Ishikawa (cell line): ENCODE measurements around the gene TFG.

ENCODE experiments used
- CEBPB ChIP-seq: IDR thresholded peaks from 2 replicates; pipeline ENCODE4 v1.6.1; 2012
- CREB1 ChIP-seq: IDR thresholded peaks from 2 replicates; pipeline ENCODE4 v1.6.1; 2012; ENCODE audit warnings: low read depth
- EGR1 ChIP-seq: IDR thresholded peaks from 2 replicates; pipeline ENCODE4 v1.6.1; 2012
- EP300 ChIP-seq: IDR thresholded peaks from 2 replicates; pipeline ENCODE4 v1.6.1; 2012; ENCODE audit warnings: borderline replicate concordance
- FOXM1 ChIP-seq: IDR thresholded peaks from 2 replicates; pipeline ENCODE4 v1.6.1; 2012; ENCODE audit warnings: low read depth, borderline replicate concordance
- NFIC ChIP-seq: IDR thresholded peaks from 2 replicates; pipeline ENCODE4 v1.6.1; 2012
- RAD21 ChIP-seq: IDR thresholded peaks from 2 replicates; pipeline ENCODE4 v1.6.1; 2012; ENCODE audit warnings: low read depth
- TAF1 ChIP-seq: IDR thresholded peaks from 2 replicates; pipeline ENCODE4 v1.6.1; 2012; ENCODE audit warnings: low read depth, mild to moderate bottlenecking
- TCF12 ChIP-seq: IDR thresholded peaks from 2 replicates; pipeline ENCODE4 v1.6.1; 2012; ENCODE audit warnings: low read depth
- TEAD4 ChIP-seq: IDR thresholded peaks from 2 replicates; pipeline ENCODE4 v1.6.1; 2012
- USF1 ChIP-seq: IDR thresholded peaks from 2 replicates; pipeline ENCODE4 v1.6.1; 2012
- YY1 ChIP-seq: IDR thresholded peaks from 2 replicates; pipeline ENCODE4 v1.6.1; 2012; ENCODE audit warnings: low read depth
- ZBTB7A ChIP-seq: IDR thresholded peaks from 2 replicates; pipeline ENCODE4 v1.6.1; 2012; ENCODE audit warnings: low read depth
- TF ChIP-seq, protein P1 (sequence below): IDR thresholded peaks from 2 replicates; pipeline ENCODE4 v1.6.1; 2012; ENCODE audit warnings: low read depth, mild to moderate bottlenecking
- TF ChIP-seq, protein P2 (sequence below): IDR thresholded peaks from 2 replicates; pipeline ENCODE4 v1.6.1; 2012

Gene TFG

GRCh38 chr3:100744671-100745070 lies 35.4 kb downstream of the TFG start:
- no peak for TF ChIP-seq TEAD4
- TF ChIP-seq EGR1: no peak
- no peak for TF ChIP-seq NFIC
- no peak for TF ChIP-seq EP300
- no peak for TF ChIP-seq CREB1
- TF ChIP-seq ZBTB7A: no peak
- TF ChIP-seq, protein P1, sequence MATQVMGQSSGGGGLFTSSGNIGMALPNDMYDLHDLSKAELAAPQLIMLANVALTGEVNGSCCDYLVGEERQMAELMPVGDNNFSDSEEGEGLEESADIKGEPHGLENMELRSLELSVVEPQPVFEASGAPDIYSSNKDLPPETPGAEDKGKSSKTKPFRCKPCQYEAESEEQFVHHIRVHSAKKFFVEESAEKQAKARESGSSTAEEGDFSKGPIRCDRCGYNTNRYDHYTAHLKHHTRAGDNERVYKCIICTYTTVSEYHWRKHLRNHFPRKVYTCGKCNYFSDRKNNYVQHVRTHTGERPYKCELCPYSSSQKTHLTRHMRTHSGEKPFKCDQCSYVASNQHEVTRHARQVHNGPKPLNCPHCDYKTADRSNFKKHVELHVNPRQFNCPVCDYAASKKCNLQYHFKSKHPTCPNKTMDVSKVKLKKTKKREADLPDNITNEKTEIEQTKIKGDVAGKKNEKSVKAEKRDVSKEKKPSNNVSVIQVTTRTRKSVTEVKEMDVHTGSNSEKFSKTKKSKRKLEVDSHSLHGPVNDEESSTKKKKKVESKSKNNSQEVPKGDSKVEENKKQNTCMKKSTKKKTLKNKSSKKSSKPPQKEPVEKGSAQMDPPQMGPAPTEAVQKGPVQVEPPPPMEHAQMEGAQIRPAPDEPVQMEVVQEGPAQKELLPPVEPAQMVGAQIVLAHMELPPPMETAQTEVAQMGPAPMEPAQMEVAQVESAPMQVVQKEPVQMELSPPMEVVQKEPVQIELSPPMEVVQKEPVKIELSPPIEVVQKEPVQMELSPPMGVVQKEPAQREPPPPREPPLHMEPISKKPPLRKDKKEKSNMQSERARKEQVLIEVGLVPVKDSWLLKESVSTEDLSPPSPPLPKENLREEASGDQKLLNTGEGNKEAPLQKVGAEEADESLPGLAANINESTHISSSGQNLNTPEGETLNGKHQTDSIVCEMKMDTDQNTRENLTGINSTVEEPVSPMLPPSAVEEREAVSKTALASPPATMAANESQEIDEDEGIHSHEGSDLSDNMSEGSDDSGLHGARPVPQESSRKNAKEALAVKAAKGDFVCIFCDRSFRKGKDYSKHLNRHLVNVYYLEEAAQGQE: no peak
- TF ChIP-seq FOXM1: no peak

DNA sequence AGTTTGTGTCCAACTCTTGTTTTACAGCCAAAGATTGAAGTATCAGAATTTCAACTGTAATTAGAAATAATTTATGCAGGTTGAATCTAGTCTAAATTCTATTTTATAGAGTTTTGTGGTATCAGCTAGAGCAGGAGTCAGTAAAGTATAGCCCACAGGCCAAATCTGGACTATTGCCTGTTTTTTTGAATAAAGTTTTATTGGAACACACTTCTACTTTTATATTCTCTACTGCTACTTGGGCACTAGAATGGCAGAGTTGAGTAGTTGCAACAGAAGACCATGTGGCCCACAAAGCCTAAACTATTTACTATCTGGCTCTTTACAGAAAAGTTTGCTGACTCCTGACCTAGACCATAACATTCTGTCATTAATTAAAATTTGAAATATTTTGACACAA lies 36.3 kb downstream of the TFG start:
- TF ChIP-seq RAD21 (no peak), USF1 (no peak), TAF1 (no peak), EP300 (no peak), CREB1 (no peak), ZBTB7A (no peak), FOXM1 (no peak), CEBPB (no peak), EGR1 (no peak), NFIC (no peak), YY1 (no peak), TCF12 (no peak), TEAD4 (no peak)
- TF ChIP-seq, protein P2, sequence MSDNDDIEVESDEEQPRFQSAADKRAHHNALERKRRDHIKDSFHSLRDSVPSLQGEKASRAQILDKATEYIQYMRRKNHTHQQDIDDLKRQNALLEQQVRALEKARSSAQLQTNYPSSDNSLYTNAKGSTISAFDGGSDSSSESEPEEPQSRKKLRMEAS: no peak
- TF ChIP-seq, protein P1: no peak

DNA sequence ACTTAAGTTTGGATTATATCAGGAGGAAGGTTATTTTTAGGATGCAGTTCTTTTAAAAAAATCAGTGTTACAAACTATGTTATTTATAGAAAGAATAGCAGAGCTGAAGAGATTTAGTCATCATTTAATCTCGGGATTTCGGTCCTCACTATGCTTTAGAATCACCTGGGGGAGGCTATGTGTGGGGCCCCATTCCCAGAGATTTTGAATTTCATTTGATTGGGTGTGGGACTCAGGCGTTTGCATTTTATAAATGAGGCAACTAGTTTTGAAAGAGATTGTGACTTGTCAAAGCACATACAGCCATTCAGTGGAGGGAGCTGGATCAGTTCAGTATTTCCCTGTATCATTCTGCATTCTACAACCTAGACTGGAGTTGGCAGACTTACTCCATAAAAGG lies 36.8 kb downstream of the TFG start:
- no peak for TF ChIP-seq RAD21
- no peak for TF ChIP-seq TCF12

GRCh38 chr3:100748220-100748619 lies 38.9 kb downstream of the TFG start:
- TF ChIP-seq CEBPB (no peak), TAF1 (no peak), FOXM1 (no peak), CREB1 (no peak), YY1 (no peak), RAD21 (no peak)

GRCh38 chr3:100748967-100749366 lies 39.7 kb downstream of the TFG start:
- TF ChIP-seq USF1 (no peak), TAF1 (no peak), RAD21 (no peak), TEAD4 (no peak), NFIC (no peak), EP300 (no peak), CEBPB (no peak), TCF12 (no peak), CREB1 (no peak), EGR1 (no peak), YY1 (no peak), ZBTB7A (no peak), FOXM1 (no peak)
- TF ChIP-seq, protein P1: no peak
- TF ChIP-seq, protein P2: no peak
